Stimulated activated memory B cell treated with anti-CD40 and anti-IgM and Interleukin-4, amounts not matched to agents 10 μg/mL and 1 μg/mL and 100 μg/mL, for 72 hours (primary cell): Measurements from ENCODE around the gene RTCB.

Experiments used
- ATAC-seq: fragments of 150-1000 bp; cut with Tn5 transposase; 2 replicates; pipeline ENCODE4 v1.10.0; 2021
- H3K27ac Mint-ChIP-seq: one replicate; pipeline ENCODE4 v1.8.0; 2022; ENCODE audit warnings: mild to moderate bottlenecking, mixed read lengths
- H3K27me3 Mint-ChIP-seq: one replicate; pipeline ENCODE4 v1.8.0; 2022; ENCODE audit warnings: mixed read lengths
- H3K36me3 Mint-ChIP-seq: one replicate; pipeline ENCODE4 v1.8.0; 2022; ENCODE audit warnings: mixed read lengths
- H3K4me1 Mint-ChIP-seq: one replicate; pipeline ENCODE4 v1.8.0; 2022; ENCODE audit warnings: mixed read lengths
- H3K4me3 Mint-ChIP-seq: one replicate; pipeline ENCODE4 v1.8.0; 2022; ENCODE audit warnings: mild to moderate bottlenecking, moderate library complexity, mixed read lengths
- H3K9me3 Mint-ChIP-seq: one replicate; pipeline ENCODE4 v1.8.0; 2022; ENCODE audit warnings: mixed read lengths

The RTCB gene

DNA sequence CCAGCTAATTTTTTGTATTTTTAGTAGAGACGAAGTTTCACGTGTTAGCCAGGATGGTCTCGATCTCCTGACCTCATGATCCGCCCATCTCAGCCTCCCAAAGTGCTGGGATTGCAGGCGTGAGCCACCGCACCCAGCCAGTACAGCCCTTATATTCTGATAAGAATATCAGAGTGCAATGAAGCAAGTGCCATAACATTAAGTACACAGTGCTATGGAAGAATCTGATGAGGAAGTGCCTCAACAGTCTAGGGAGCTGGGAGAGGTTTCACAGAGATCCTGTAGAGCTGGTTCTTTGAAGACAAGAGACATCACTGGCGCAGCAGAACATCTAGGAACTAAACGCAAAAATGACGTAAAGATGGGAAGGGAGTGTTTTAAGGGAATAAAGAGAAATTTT lies 2.1 kb downstream of the RTCB start:
- H3K4me3 Mint-ChIP-seq = peak overlapping the region; percentile 48
- H3K27ac Mint-ChIP-seq = peak overlapping the region; percentile 91
- no peaks in the 10 kb centered on the region for H3K9me3 Mint-ChIP-seq
- ATAC-seq = no peak
- no peaks in the 10 kb centered on the region for H3K27me3 Mint-ChIP-seq
- H3K4me1 Mint-ChIP-seq = peaks cover 45% of the 10 kb centered on the region
- peaks cover 33% of the 10 kb centered on the region for H3K36me3 Mint-ChIP-seq

DNA sequence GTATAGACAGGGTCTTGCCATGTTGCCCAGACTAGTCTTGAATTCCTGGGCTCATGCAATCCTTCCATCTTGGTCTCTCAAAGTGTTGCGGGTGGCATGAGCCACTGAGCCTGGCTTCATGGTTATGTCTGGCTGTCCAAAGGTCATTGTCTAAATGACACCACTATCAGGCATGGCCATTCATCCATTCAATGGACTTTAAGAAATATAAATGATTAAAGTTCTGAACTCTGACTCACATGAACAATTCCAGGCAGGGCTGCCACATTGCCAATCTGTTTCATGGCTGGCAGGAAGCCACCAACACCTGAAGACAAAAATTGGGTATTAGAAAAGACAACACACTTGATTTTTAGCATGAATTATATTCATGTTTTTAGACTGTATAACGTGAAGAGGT lies 4.1 kb downstream of the RTCB start:
- Mint-ChIP-seq H3K9me3 (no peaks in the 10 kb centered on the region), H3K4me1 (peaks cover 45% of the 10 kb centered on the region), H3K27me3 (no peaks in the 10 kb centered on the region), H3K27ac (no peak overlapping the region), H3K4me3 (no peak overlapping the region), H3K36me3 (peaks cover 49% of the 10 kb centered on the region)
- no peak for ATAC-seq

DNA sequence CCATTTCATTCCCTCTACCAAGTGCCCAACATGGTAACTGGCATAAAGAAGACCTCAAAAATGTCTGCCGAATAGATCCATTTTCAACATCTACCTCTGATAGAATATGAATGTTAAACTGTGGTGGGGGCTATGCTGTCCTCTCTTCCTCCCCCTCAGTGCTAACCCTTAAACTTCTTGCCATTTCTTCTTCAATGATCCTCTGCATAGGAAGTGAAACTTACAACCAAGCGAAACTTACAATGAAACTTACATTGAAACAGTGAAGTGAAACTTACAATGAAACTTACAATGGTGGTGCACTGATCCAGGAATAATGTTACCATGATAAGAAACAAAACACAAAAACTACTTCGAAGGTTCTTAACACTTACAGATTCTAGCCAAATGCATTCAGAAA lies 4.7 kb downstream of the RTCB start:
- Mint-ChIP-seq H3K27me3 (no peaks in the 10 kb centered on the region), H3K9me3 (no peaks in the 10 kb centered on the region), H3K27ac (peak overlapping the region; percentile 15), H3K4me3 (peak overlapping the region; percentile 0), H3K4me1 (peaks cover 45% of the 10 kb centered on the region), H3K36me3 (peaks cover 51% of the 10 kb centered on the region)
- ATAC-seq = peak; percentile 81

- Mint-ChIP-seq H3K27ac (no peak overlapping the region), H3K9me3 (no peaks in the 10 kb centered on the region), H3K27me3 (no peaks in the 10 kb centered on the region), H3K4me1 (peaks cover 26% of the 10 kb centered on the region), H3K4me3 (no peak overlapping the region), H3K36me3 (peaks cover 75% of the 10 kb centered on the region)
- ATAC-seq = no peak
These were observed 8.0 kb downstream of the RTCB start for GRCh38 chr22:32404021-32404420.

- H3K9me3 Mint-ChIP-seq = no peaks in the 10 kb centered on the region
- H3K36me3 Mint-ChIP-seq = peaks cover 70% of the 10 kb centered on the region
- ATAC-seq = no peak
- no peak overlapping the region for H3K27ac Mint-ChIP-seq
- no peak overlapping the region for H3K4me3 Mint-ChIP-seq
- no peaks in the 10 kb centered on the region for H3K27me3 Mint-ChIP-seq
- peaks cover 3% of the 10 kb centered on the region for H3K4me1 Mint-ChIP-seq
These were observed 10.6 kb downstream of the RTCB start for GRCh38 chr22:32401486-32401885.

DNA sequence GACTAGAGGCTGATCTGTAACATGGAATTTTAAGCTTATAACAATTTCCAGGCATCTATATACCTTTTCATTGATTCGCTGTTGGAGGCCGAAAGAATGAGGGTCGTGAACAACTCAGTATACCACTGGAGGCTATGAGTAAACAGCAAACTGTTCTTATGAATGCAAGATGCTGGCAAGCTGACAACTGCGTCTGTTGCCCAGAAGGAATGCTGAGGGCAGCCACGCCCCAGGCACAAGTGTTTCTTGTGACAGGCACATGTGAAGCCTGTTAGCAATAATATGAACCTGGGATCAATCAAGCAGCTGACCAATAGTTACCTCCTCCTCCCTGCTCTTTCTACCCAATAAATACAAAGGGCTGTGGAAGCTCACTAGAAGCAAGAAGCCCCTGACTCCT lies 15.3 kb downstream of the RTCB start:
- Mint-ChIP-seq H3K36me3 (peaks cover 76% of the 10 kb centered on the region), H3K4me1 (no peaks in the 10 kb centered on the region), H3K27me3 (no peaks in the 10 kb centered on the region), H3K9me3 (no peaks in the 10 kb centered on the region), H3K4me3 (no peak overlapping the region), H3K27ac (no peak overlapping the region)
- no peak for ATAC-seq

- Mint-ChIP-seq H3K9me3 (no peaks in the 10 kb centered on the region), H3K27me3 (no peaks in the 10 kb centered on the region), H3K27ac (no peak overlapping the region), H3K36me3 (peaks cover 71% of the 10 kb centered on the region), H3K4me3 (no peak overlapping the region), H3K4me1 (no peaks in the 10 kb centered on the region)
- ATAC-seq = no peak
These were observed 15.8 kb downstream of the RTCB start for GRCh38 chr22:32396255-32396654.

DNA sequence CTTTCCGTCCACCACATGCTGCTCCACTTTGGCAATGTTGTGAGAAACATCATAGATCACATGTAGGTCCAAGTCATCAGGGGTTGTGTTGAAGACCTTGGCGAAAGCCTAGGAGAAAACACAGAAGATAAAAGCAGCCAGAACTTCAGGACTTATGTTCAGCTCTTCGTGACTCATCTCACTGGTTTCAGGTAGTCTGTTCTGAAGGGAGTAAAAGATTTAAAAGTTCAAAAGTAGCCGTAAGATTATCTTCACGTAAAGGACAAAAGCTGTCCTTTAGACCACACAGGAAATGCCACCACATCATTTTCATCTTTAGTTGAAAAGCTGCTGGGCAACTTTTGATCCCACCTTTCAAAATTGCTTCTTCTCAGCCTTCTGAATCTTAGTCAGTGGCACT lies 16.9 kb downstream of the RTCB start:
- Mint-ChIP-seq H3K27ac (no peak overlapping the region), H3K4me1 (no peaks in the 10 kb centered on the region), H3K27me3 (no peaks in the 10 kb centered on the region), H3K9me3 (no peaks in the 10 kb centered on the region), H3K36me3 (peaks cover 68% of the 10 kb centered on the region), H3K4me3 (no peak overlapping the region)
- ATAC-seq = no peak

GRCh38 chr22:32389685-32390084 lies 22.4 kb downstream of the RTCB start:
- Mint-ChIP-seq H3K4me3 (no peak overlapping the region), H3K36me3 (peaks cover 74% of the 10 kb centered on the region), H3K9me3 (no peaks in the 10 kb centered on the region), H3K27ac (peak overlapping the region; percentile 7), H3K27me3 (no peaks in the 10 kb centered on the region), H3K4me1 (no peaks in the 10 kb centered on the region)
- ATAC-seq = no peak

- Mint-ChIP-seq H3K4me1 (no peaks in the 10 kb centered on the region), H3K9me3 (no peaks in the 10 kb centered on the region), H3K36me3 (peaks cover 50% of the 10 kb centered on the region), H3K27me3 (no peaks in the 10 kb centered on the region), H3K4me3 (no peak overlapping the region), H3K27ac (no peak overlapping the region)
- no peak for ATAC-seq
These were observed 26.4 kb downstream of the RTCB start for GRCh38 chr22:32385681-32386080.

DNA sequence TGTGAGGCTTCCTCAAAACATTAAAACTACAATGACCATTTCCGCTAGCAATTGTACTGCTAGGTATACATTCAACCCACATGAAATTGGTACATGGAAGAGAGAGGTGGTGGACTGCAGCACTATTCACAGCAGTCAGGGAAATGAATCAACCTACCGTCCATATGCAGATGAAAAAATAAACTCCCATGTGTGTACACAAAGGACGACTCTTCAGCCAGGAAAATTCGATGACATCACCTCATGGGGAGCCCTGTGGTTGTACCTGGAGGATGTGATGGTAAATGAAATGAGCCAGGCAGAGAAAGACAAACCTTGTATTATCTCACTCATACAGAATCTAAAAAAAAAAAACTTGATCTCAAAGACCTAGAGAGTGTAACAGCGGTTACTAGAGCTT lies 31.1 kb downstream of the RTCB start:
- ATAC-seq = no peak
- Mint-ChIP-seq H3K27ac (no peak overlapping the region), H3K27me3 (no peaks in the 10 kb centered on the region), H3K9me3 (no peaks in the 10 kb centered on the region), H3K4me1 (no peaks in the 10 kb centered on the region), H3K4me3 (no peak overlapping the region), H3K36me3 (peaks cover 10% of the 10 kb centered on the region)

- no peaks in the 10 kb centered on the region for H3K4me1 Mint-ChIP-seq
These were observed 33.3 kb downstream of the RTCB start for GRCh38 chr22:32378707-32379272.

GRCh38 chr22:32376681-32377080 lies 35.4 kb downstream of the RTCB start:
- Mint-ChIP-seq H3K9me3 (no peaks in the 10 kb centered on the region), H3K4me3 (no peak overlapping the region), H3K27me3 (no peaks in the 10 kb centered on the region), H3K36me3 (no peaks in the 10 kb centered on the region), H3K27ac (no peak overlapping the region), H3K4me1 (no peaks in the 10 kb centered on the region)
- no peak for ATAC-seq

More at GRCh38 chr22:32378707-32379272, 33.3 kb downstream of the RTCB start:
- Mint-ChIP-seq H3K27me3 (no peaks in the 10 kb centered on the region), H3K9me3 (no peaks in the 10 kb centered on the region), H3K27ac (no peak overlapping the region), H3K36me3 (no peaks in the 10 kb centered on the region), H3K4me3 (no peak overlapping the region)
- ATAC-seq = peak; percentile 14

GRCh38 chr22:32375678-32376450 lies 36.2 kb downstream of the RTCB start:
- Mint-ChIP-seq H3K4me3 (no peak overlapping the region), H3K4me1 (no peaks in the 10 kb centered on the region), H3K27me3 (no peaks in the 10 kb centered on the region), H3K27ac (no peak overlapping the region), H3K9me3 (no peaks in the 10 kb centered on the region), H3K36me3 (no peaks in the 10 kb centered on the region)
- ATAC-seq = no peak

DNA sequence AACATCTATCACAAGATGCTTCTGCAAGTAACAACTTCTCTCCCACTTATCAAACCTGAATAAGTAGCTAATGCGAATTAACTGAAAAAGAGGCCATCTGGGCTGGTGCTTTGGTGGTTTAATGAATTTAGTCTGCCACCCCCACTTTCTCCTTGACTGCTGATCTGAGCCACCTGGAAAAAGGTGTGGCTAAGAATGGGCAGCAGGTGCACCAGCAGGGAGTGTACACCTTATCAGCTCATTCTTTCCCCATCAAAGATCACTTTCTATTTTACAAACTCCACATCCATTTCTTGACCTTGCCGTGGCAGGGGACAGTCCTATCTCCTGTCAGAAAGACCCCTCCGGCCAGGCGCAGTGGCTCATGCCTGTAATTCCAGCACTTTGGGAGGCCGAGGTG lies 47.8 kb downstream of the RTCB start:
- Mint-ChIP-seq H3K36me3 (no peaks in the 10 kb centered on the region), H3K4me3 (no peak overlapping the region), H3K27me3 (peaks cover 9% of the 10 kb centered on the region), H3K4me1 (no peaks in the 10 kb centered on the region), H3K9me3 (no peaks in the 10 kb centered on the region), H3K27ac (no peak overlapping the region)
- ATAC-seq = no peak

DNA sequence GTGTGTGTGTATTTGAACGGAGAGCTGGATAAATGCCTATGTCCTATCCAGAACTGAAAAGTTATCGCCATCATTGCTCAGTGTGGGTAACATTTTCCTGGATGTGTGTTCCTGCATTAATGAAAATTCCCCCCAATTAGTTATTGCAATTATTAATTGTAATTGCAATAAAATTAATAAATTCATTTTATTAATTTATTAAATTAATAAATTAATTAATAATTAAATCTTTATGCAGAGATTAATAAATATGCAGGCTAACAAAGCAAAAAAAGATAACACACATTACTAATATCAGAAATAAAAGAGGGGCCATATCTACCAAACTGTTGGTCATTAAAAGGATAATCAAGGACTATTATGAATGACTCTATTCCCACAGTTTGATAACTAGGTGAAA lies 50.8 kb downstream of the RTCB start:
- Mint-ChIP-seq H3K36me3 (no peaks in the 10 kb centered on the region), H3K4me3 (no peak overlapping the region), H3K9me3 (no peaks in the 10 kb centered on the region), H3K27ac (no peak overlapping the region), H3K4me1 (no peaks in the 10 kb centered on the region), H3K27me3 (peaks cover 9% of the 10 kb centered on the region)
- no peak for ATAC-seq
